ENCODE measurements around the gene BSN.

Gene BSN

DNA sequence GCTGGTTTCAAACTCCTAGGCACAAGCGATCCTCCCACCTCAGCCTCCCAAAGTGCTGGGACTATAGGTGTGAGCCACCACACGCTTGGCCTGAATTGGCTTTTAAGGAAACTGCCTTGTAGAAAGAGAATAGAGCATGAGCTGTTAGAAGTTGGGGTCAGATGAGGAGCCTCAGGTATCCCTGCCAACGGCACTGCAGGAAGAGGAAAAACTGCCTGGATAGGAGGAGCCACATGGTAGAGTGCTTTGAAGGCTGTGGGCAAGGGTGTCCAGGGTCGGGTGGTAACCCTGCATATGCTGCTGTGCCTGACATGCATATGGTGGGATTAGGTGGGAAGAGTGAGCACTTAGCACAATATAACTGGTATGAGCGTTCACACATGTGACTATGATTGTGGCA is 55.0 kb downstream of the BSN start:
- DNase-seq (ENCODE audit: low read depth), result no peak
- TF ChIP-seq, protein P1, sequence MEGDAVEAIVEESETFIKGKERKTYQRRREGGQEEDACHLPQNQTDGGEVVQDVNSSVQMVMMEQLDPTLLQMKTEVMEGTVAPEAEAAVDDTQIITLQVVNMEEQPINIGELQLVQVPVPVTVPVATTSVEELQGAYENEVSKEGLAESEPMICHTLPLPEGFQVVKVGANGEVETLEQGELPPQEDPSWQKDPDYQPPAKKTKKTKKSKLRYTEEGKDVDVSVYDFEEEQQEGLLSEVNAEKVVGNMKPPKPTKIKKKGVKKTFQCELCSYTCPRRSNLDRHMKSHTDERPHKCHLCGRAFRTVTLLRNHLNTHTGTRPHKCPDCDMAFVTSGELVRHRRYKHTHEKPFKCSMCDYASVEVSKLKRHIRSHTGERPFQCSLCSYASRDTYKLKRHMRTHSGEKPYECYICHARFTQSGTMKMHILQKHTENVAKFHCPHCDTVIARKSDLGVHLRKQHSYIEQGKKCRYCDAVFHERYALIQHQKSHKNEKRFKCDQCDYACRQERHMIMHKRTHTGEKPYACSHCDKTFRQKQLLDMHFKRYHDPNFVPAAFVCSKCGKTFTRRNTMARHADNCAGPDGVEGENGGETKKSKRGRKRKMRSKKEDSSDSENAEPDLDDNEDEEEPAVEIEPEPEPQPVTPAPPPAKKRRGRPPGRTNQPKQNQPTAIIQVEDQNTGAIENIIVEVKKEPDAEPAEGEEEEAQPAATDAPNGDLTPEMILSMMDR (IDR thresholded peaks at IDR 0.05; ENCODE audit: control insufficient read depth, extremely low read depth, insufficient read depth), result no peak

GRCh38 chr3:49609815-49610214 is 55.5 kb downstream of the BSN start:
- DNase-seq (ENCODE audit: low read depth), result no peak
- H3K4me3 ChIP-seq (ENCODE audit: low read depth, low read length), result no peak overlapping the region
- TF ChIP-seq, protein P1 (IDR thresholded peaks at IDR 0.05; ENCODE audit: control insufficient read depth, extremely low read depth, insufficient read depth), result no peak

More for the DNA sequence above, 55.0 kb downstream of the BSN start:
- no peak overlapping the region for H3K4me3 ChIP-seq (ENCODE audit: low read depth, low read length)

DNA sequence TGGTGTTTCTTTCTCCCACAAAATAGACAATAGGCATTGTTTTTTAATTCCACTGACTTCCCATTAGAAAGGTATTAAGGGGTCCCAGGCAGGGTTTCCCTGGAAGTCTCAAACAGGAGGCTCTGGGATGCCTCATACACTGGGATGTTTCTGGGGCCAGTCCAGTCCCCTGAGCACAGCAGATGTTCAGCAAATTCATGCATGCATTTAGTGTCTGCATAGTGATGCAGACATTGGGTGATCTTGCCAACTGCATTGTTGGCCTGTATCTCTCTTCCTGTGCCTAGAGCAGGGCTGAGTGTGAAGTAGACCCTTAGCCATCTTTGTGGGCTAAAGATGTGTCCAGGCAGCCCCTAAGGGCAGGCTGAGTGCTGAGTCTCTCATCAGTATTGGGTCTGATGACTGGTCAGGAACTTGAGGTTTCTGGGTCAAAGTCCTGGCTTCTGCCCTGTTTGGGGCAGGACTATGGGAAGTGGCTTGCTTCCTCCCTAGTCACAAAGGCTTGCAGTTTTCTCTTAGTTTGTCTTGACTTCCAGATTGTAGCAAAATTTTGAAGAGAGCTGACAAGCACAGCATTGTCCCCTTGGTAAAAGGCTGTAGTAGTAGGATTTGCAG is 56.5 kb downstream of the BSN start:
- no peak overlapping the region for H3K4me3 ChIP-seq (ENCODE audit: low read depth, low read length)
- TF ChIP-seq, protein P1 (IDR thresholded peaks at IDR 0.05; ENCODE audit: control insufficient read depth, extremely low read depth, insufficient read depth), result no peak
- no peak for DNase-seq (ENCODE audit: low read depth)

- DNase-seq (ENCODE audit: low read depth), result no peak
- H3K4me3 ChIP-seq (ENCODE audit: low read depth, low read length), result no peak overlapping the region
- TF ChIP-seq, protein P1 (IDR thresholded peaks at IDR 0.05; ENCODE audit: control insufficient read depth, extremely low read depth, insufficient read depth), result no peak
These were observed 57.0 kb downstream of the BSN start for GRCh38 chr3:49611291-49611690.

- H3K4me3 ChIP-seq (ENCODE audit: low read depth, low read length), result no peak overlapping the region
- DNase-seq (ENCODE audit: low read depth), result no peak
- TF ChIP-seq, protein P1 (IDR thresholded peaks at IDR 0.05; ENCODE audit: control insufficient read depth, extremely low read depth, insufficient read depth), result no peak
These were observed 57.4 kb downstream of the BSN start for GRCh38 chr3:49611719-49612118.

DNA sequence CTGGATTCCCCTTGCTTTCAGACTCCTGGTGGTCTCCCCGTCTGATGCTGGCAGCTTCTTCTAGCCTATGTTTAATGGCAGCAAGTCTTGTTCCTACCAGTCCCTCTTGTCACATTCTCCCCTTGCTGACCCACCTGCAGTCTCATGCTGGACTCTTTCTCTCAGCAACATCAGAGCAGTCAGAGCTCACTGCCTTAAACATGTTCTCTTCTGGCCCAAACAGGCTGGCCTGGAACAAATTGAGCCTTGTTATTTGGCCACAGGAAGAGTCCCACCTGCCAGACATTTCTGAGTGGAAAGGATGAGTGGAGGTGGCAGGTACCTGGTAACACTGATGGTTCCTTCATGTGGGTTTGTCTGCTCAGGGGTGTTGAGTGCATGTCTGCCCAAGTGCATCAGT is 60.7 kb downstream of the BSN start:
- TF ChIP-seq, protein P1 (IDR thresholded peaks at IDR 0.05; ENCODE audit: control insufficient read depth, extremely low read depth, insufficient read depth), result no peak
- no peak for DNase-seq (ENCODE audit: low read depth)
- no peak overlapping the region for H3K4me3 ChIP-seq (ENCODE audit: low read depth, low read length)

GRCh38 chr3:49616061-49616460 is 61.8 kb downstream of the BSN start:
- no peak for DNase-seq (ENCODE audit: low read depth)
- H3K4me3 ChIP-seq (ENCODE audit: low read depth, low read length), result no peak overlapping the region
- TF ChIP-seq, protein P1 (IDR thresholded peaks at IDR 0.05; ENCODE audit: control insufficient read depth, extremely low read depth, insufficient read depth), result no peak
